LNCaP clone FGC (cell line): ENCODE measurements around the gene GDPGP1.
A peak's percentile ranks its signal among the peaks of the same experiment; 100 is the strongest.
"Not testable (repeated sequence)": the region's sequence is repeated elsewhere in the genome, so short reads cannot be mapped to it uniquely, and the experiment has no call there.

Experiments used
- DNase-seq: peaks from one replicate; pipeline ENCODE4 v3.0.0-alpha.2; 2011; ENCODE audit warnings: low read depth
- H3K4me3 ChIP-seq: 2 replicates; pipeline ENCODE4 v1.5.1; 2011; ENCODE audit warnings: mild to moderate bottlenecking, low read depth, low read length, control low read depth
- CTCF ChIP-seq: IDR thresholded peaks from 2 replicates; pipeline ENCODE4 v1.5.1; 2012; ENCODE audit warnings: mild to moderate bottlenecking; ENCODE audit not compliant: control insufficient read depth, insufficient read depth; ENCODE audit errors: extremely low read depth

Gene GDPGP1

GRCh38 chr15:90248789-90249202, 14.8 kb downstream of the GDPGP1 start:
- H3K4me3 ChIP-seq: no peak overlapping the region
- no peak for TF ChIP-seq CTCF

GRCh38 chr15:90249203-90249863, 15.3 kb downstream of the GDPGP1 start, which contains the start of gene TTLL13:
TSS of gene TTLL13 (plus strand) at chr15:90249556. CDS start at chr15:90250631, 1,075 bp downstream.
- DNase-seq: no peak
- TF ChIP-seq CTCF: no peak
- H3K4me3 ChIP-seq: peak within 1 kb of the TSS; percentile 57

More at GRCh38 chr15:90248789-90249202, 14.8 kb downstream of the GDPGP1 start:
- no peak for DNase-seq

- TF ChIP-seq CTCF: no peak
Measured at GRCh38 chr15:90257776-90258175, 23.8 kb downstream of the GDPGP1 start.

GRCh38 chr15:90259524-90259923, 25.5 kb downstream of the GDPGP1 start:
- no peak for TF ChIP-seq CTCF
- no peak for DNase-seq
- no peak overlapping the region for H3K4me3 ChIP-seq

More at GRCh38 chr15:90257776-90258175, 23.8 kb downstream of the GDPGP1 start:
- DNase-seq: no peak
- no peak overlapping the region for H3K4me3 ChIP-seq

GRCh38 chr15:90260731-90261130, 26.7 kb downstream of the GDPGP1 start:
- not testable (repeated sequence) for H3K4me3 ChIP-seq, DNase-seq

GRCh38 chr15:90261811-90262210, 27.8 kb downstream of the GDPGP1 start:
- no peak overlapping the region for H3K4me3 ChIP-seq
- DNase-seq: no peak
- no peak for TF ChIP-seq CTCF

- no peak for TF ChIP-seq CTCF
- no peak overlapping the region for H3K4me3 ChIP-seq
- no peak for DNase-seq
Measured at GRCh38 chr15:90262426-90262825, 28.4 kb downstream of the GDPGP1 start.
